GM12891 (cell line): Measurements from ENCODE around the gene HSP90AB1. TPM values are rescaled to one million over a fixed set of nuclear protein-coding genes. Genes with fewer than 3 reads are reported as not detected.

Experiments
- DNase-seq: peaks from one replicate; pipeline ENCODE4 v3.0.0; 2011; ENCODE audit warnings: low spot score; ENCODE audit not compliant: insufficient read length
- FAIRE-seq: peaks from 2 replicates; lab custom pipeline; 2011; peaks lifted over from hg19 to GRCh38; lab: Jason Lieb, UNC
- PAX5 ChIP-seq: IDR thresholded peaks from 2 replicates; pipeline ENCODE4 v1.6.1; 2011; ENCODE audit warnings: low read length, moderate library complexity, mild to moderate bottlenecking; ENCODE audit not compliant: insufficient read depth, severe bottlenecking
- POLR2A ChIP-seq: IDR thresholded peaks from 2 replicates; pipeline ENCODE4 v1.6.1; 2011; ENCODE audit warnings: low read depth, low read length, control low read depth
- POLR2AphosphoS5 ChIP-seq: IDR thresholded peaks from 2 replicates; pipeline ENCODE4 v1.6.1; 2011; ENCODE audit warnings: low read depth, low read length, control low read depth
- POU2F2 ChIP-seq: IDR thresholded peaks from 2 replicates; pipeline ENCODE4 v1.6.1; 2011; ENCODE audit warnings: low read depth, mild to moderate bottlenecking, control low read depth, low read length, moderate library complexity
- SPI1 ChIP-seq: IDR thresholded peaks from 2 replicates; pipeline ENCODE4 v1.6.1; 2011; ENCODE audit warnings: low read depth, low read length, control low read depth
- TAF1 ChIP-seq: IDR thresholded peaks from 2 replicates; pipeline ENCODE4 v1.6.1; 2011; ENCODE audit warnings: low read depth, low read length, control low read depth
- polyA plus RNA-seq: library from polyadenylated mRNA; unstranded; fragments of >200 nt; gene quantifications from one replicate; pipeline ENCODE4 v1.2.1, GENCODE V29; 2012; ENCODE audit warnings: low read depth, missing spikeins, inconsistent platforms; ENCODE audit not compliant: missing spikeins

HSP90AB1 gene
- 869 TPM for polyA plus RNA-seq

- TF ChIP-seq PAX5 (peak; percentile 51), TAF1 (peak; percentile 100), SPI1 (no peak), POU2F2 (peak; percentile 99), POLR2AphosphoS5 (peak; percentile 100), POLR2A (peak; percentile 100)
- DNase-seq (peak; percentile 86), FAIRE-seq (peak; percentile 95)
Observed at GRCh38 chr6:44246663-44247337, at the start of gene HSP90AB1. HSP90AB1 (plus strand) TSS chr6:44247101; CDS start chr6:44248630, 1,529 bp downstream.

DNA sequence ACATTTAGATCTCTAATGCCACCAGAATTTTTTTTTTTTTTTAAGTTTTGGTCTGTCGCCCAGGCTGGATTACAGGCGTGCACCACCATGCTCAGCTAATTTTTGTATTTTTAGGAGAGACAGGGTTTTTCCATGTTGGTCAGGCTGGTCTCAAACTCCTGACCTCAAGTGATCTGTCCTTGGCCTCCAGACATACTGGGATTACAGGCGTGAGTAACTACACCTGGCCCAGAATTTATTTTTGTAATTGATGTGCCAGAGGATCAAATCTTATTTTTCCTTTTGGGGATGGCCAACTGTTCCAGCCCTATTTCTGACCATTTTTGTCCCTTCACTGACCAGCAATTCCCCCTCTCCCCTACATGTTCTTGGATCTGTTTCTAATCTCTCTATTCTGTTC is 48.2 kb upstream of the HSP90AB1 start:
- TF ChIP-seq POLR2A (no peak), SPI1 (no peak), PAX5 (no peak), TAF1 (no peak), POU2F2 (no peak), POLR2AphosphoS5 (no peak)
- FAIRE-seq: no peak
- DNase-seq: no peak

GRCh38 chr6:44199883-44200282 is 47.0 kb upstream of the HSP90AB1 start:
- no peak for TF ChIP-seq POU2F2
- no peak for TF ChIP-seq PAX5
- no peak for TF ChIP-seq TAF1
- no peak for DNase-seq
- FAIRE-seq: no peak

- TF ChIP-seq POLR2A (no peak), POLR2AphosphoS5 (no peak), POU2F2 (no peak), SPI1 (0 out of 2 replicates have a peak, but pooled peaks have one; percentile 5), PAX5 (no peak), TAF1 (no peak)
- DNase-seq: no peak
- FAIRE-seq: no peak
Observed at GRCh38 chr6:44201200-44201599, 45.7 kb upstream of the HSP90AB1 start.

DNA sequence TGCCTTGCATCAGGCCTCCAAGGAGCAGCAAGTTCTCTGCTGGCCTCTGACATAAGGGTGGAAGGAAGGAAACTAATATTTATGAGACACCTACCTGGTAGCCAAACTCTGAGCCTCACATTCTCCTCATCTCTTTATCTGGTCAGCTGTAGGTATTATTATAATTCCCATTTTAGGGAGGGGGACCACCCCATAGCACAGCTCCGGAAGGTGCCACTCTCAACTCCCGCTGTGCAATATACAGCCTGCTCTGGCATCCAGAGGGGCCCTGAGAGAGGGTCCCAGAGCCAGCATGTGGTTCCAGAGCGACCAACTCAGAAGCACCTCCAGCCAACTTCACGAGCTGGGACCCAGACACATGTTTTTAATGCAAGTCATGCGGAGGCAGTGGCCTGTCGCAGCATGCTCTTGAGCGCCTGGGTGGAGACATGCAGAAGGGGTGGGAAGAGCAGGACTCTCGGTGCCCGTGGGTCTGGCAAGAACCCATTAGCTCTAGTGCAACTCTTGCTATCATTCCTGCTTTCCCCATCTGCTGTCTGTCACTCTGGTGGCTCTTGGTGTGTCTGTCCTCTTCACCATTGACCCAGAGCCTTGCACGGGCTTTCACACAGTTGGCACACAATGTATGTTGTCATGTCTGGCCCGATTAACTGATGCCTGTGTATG is 45.1 kb upstream of the HSP90AB1 start:
- no peak for FAIRE-seq
- TF ChIP-seq SPI1 (no peak), PAX5 (no peak), POLR2A (no peak), POLR2AphosphoS5 (no peak), TAF1 (no peak), POU2F2 (no peak)
- no peak for DNase-seq

- no peak for TF ChIP-seq POLR2A
- TF ChIP-seq PAX5: no peak
- TF ChIP-seq SPI1: no peak
- no peak for TF ChIP-seq POLR2AphosphoS5
- TF ChIP-seq TAF1: no peak
- TF ChIP-seq POU2F2: no peak
- DNase-seq (no peak), FAIRE-seq (no peak)
Observed at GRCh38 chr6:44202332-44202971, 44.4 kb upstream of the HSP90AB1 start.

- no peak for TF ChIP-seq POU2F2
- no peak for TF ChIP-seq POLR2AphosphoS5
- TF ChIP-seq PAX5: no peak
- FAIRE-seq (no peak), DNase-seq (no peak)
Observed at GRCh38 chr6:44202972-44203750, 43.7 kb upstream of the HSP90AB1 start.

- no peak for FAIRE-seq
- DNase-seq: no peak
- TF ChIP-seq TAF1: no peak
- no peak for TF ChIP-seq PAX5
- no peak for TF ChIP-seq SPI1
- no peak for TF ChIP-seq POU2F2
- TF ChIP-seq POLR2AphosphoS5: no peak
- no peak for TF ChIP-seq POLR2A
Observed at GRCh38 chr6:44203955-44204354, 42.9 kb upstream of the HSP90AB1 start.

- TF ChIP-seq SPI1: no peak
- TF ChIP-seq TAF1: no peak
- no peak for TF ChIP-seq POLR2AphosphoS5
- no peak for TF ChIP-seq POLR2A
- no peak for TF ChIP-seq POU2F2
- no peak for TF ChIP-seq PAX5
- no peak for FAIRE-seq
Observed at GRCh38 chr6:44207966-44208365, 38.9 kb upstream of the HSP90AB1 start.

More at GRCh38 chr6:44207966-44208365, 38.9 kb upstream of the HSP90AB1 start:
- no peak for DNase-seq
